Natural killer cell (primary cell): Measurements from ENCODE around the gene DYNLRB2. TPM values are rescaled to one million over a fixed set of nuclear protein-coding genes. Genes with fewer than 3 reads are reported as not detected.

ENCODE experiments used
- ATAC-seq, 3 donors: fragments of 150-1000 bp in 2 of 3; fragments of 200-7000 bp in 1 of 3; cut with Tn5 transposase; 1 replicate in 1 of 3; 2 replicates in 2 of 3; pipeline ENCODE4 v1.10.0; 2021; ENCODE audit warnings: mild to moderate bottlenecking in 2 of 3, moderate library complexity in 2 of 3
- DNase-seq, 2 donors: peaks; one replicate each; pipeline versions ENCODE4 v3.0.0 to v3.0.0-alpha.2; 2013 to 2021; ENCODE audit warnings: mixed read lengths in 1 of 2
- H3K27ac ChIP-seq: one replicate; pipeline ENCODE4 v1.5.1; 2013; ENCODE audit warnings: mild to moderate bottlenecking, low read length
- H3K27me3 ChIP-seq: one replicate; pipeline ENCODE4 v1.6.1; 2013; ENCODE audit warnings: low read length; ENCODE audit not compliant: control insufficient read depth, insufficient read depth
- H3K36me3 ChIP-seq: one replicate; pipeline ENCODE4 v1.6.1; 2013; ENCODE audit warnings: low read length; ENCODE audit not compliant: control insufficient read depth, insufficient read depth
- H3K4me1 ChIP-seq: one replicate; pipeline ENCODE4 v1.6.1; 2013; ENCODE audit warnings: low read length; ENCODE audit not compliant: control insufficient read depth, insufficient read depth
- H3K4me3 ChIP-seq: one replicate; pipeline ENCODE4 v1.5.1; 2013; ENCODE audit warnings: low read length
- H3K9me3 ChIP-seq: one replicate; pipeline ENCODE4 v1.6.1; 2013; ENCODE audit warnings: low read length; ENCODE audit not compliant: control insufficient read depth, insufficient read depth
- H3K27ac Mint-ChIP-seq, 2 donors: one replicate each; pipeline ENCODE4 v1.8.0; 2022; ENCODE audit warnings: mild to moderate bottlenecking in 2 of 2, mixed read lengths in 2 of 2, moderate library complexity in 1 of 2
- H3K27me3 Mint-ChIP-seq, 2 donors: one replicate each; pipeline ENCODE4 v1.8.0; 2022; ENCODE audit warnings: low read depth in 2 of 2, mixed read lengths in 2 of 2
- H3K36me3 Mint-ChIP-seq: one replicate; pipeline ENCODE4 v1.8.0; 2022; ENCODE audit warnings: mixed read lengths
- H3K4me1 Mint-ChIP-seq, 2 donors: one replicate each; pipeline ENCODE4 v1.8.0; 2022; ENCODE audit warnings: mixed read lengths in 2 of 2
- H3K4me3 Mint-ChIP-seq: one replicate; pipeline ENCODE4 v1.8.0; 2022; ENCODE audit warnings: mild to moderate bottlenecking, moderate library complexity, mixed read lengths
- H3K9me3 Mint-ChIP-seq, 2 donors: one replicate each; pipeline ENCODE4 v1.8.0; 2022; ENCODE audit warnings: mixed read lengths in 2 of 2
- WGBS: methylation state at CpG from one replicate; pipeline ENCODE4 v1.1.7; 2013; ENCODE audit warnings: missing lambda C conversion rate; ENCODE audit not compliant: insufficient coverage; 5-methylcytosine and 5-hydroxymethylcytosine counted together
- intact Hi-C: fragments of 100-400 bp; cut with micrococcal nuclease; formaldehyde crosslinking; loops from one replicate; pipeline ENCODE4 v1.14.2; 2022
- total RNA-seq, 4 donors: library from RNA; stranded (reverse); fragments of 120-200 nt in 1 of 4; gene quantifications; one replicate each; pipeline versions ENCODE4 v1.2.3 to v1.2.4, GENCODE V29; 2013 to 2022
- TF ChIP-seq, protein P1 (sequence below): fragments of 200-600 bp; IDR thresholded peaks from one replicate; pipeline ENCODE4 v1.8.0; 2022; ENCODE audit warnings: antibody characterized with exemption

Gene DYNLRB2
- total RNA-seq, 3 donors from 2014 or later (not counting 1 experiment from before 2014, with no cell fraction given) = not detected

DNA sequence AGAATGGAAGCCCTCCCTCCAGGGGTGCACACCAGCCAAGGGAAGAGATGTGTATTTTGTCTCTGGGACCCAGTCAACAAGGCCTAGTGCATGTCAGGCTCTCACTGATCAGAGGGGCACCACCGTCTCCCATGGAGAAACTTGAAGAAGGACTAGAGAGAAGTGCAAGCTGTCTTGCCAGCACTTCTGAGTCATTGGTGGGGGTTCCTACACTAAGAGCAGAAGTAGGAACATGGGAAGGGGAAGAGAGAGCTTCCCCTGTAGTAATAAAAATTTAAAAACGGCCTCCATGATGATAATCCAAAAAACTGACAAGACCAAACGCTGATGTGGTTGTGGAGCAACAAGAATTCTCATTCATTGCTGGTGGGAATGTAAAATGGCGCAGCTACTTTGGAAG lies 46.3 kb downstream of the DYNLRB2 start:
- H3K36me3 Mint-ChIP-seq = no peaks in the 10 kb centered on the region
- 94% methylated on average over 4 of the region's 4 CpGs for WGBS
- H3K4me1 Mint-ChIP-seq = peaks cover 8% of the 10 kb centered on the region in 2 donors
- no peak overlapping the region for H3K4me3 Mint-ChIP-seq
- H3K9me3 ChIP-seq = no peaks in the 10 kb centered on the region
- ATAC-seq (no peak), DNase-seq (no peak)
- H3K27me3 Mint-ChIP-seq = peaks cover 16 to 23% of the 10 kb centered on the region in 2 donors
- intact Hi-C loops = no loop called here
- no peaks in the 10 kb centered on the region for H3K27me3 ChIP-seq
- no peak overlapping the region for H3K27ac ChIP-seq
- no peaks in the 10 kb centered on the region for H3K36me3 ChIP-seq
- H3K4me3 ChIP-seq = no peak overlapping the region
- TF ChIP-seq, protein P1, sequence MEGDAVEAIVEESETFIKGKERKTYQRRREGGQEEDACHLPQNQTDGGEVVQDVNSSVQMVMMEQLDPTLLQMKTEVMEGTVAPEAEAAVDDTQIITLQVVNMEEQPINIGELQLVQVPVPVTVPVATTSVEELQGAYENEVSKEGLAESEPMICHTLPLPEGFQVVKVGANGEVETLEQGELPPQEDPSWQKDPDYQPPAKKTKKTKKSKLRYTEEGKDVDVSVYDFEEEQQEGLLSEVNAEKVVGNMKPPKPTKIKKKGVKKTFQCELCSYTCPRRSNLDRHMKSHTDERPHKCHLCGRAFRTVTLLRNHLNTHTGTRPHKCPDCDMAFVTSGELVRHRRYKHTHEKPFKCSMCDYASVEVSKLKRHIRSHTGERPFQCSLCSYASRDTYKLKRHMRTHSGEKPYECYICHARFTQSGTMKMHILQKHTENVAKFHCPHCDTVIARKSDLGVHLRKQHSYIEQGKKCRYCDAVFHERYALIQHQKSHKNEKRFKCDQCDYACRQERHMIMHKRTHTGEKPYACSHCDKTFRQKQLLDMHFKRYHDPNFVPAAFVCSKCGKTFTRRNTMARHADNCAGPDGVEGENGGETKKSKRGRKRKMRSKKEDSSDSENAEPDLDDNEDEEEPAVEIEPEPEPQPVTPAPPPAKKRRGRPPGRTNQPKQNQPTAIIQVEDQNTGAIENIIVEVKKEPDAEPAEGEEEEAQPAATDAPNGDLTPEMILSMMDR = no peak
- peaks cover 11% of the 10 kb centered on the region for H3K4me1 ChIP-seq
- H3K27ac Mint-ChIP-seq = no peak overlapping the region
- H3K9me3 Mint-ChIP-seq = no peaks in the 10 kb centered on the region

DNA sequence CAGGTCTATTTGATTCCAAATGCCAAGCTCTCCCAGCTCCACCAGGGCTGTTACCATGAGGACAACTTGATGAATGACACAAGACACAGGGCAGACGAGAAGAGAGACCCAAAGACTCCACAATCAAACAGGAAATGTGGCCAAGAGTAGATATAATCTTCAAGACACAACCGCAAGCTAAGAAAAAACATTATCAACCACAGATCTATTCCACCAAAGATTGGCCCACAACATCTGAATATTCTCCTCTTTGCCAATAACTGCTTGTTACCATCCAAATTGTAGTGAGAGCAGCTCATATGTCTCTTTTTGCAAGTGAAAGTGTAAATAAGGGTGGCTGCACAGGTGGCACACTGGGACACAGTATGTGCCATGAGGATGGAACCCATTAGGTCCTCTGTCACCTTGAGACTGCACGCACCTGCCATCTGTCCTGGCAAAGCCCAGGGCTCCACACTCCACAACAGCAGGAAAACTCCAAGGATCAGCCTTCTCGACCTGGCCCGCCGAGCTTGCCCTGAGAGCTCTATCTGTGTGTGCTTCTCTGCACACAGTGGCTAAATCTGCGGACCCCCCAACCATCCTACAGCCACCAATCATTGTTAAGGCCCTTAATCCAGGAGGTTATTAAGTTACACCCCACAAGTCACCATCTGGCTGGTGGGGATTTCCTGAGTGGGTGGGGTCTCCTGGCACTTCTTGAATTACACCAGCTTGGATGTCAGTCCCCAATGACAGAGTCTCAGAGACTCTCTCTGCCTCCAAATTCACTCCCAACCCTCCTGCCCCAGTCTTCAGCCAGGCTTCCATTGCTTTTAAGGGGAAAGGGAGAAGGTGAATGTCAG lies 50.5 kb downstream of the DYNLRB2 start:
- no peaks in the 10 kb centered on the region for H3K9me3 ChIP-seq
- Mint-ChIP-seq H3K36me3 (no peaks in the 10 kb centered on the region), H3K4me1 (peaks cover 8% of the 10 kb centered on the region in 2 donors), H3K4me3 (peak overlapping the region; percentile 2), H3K9me3 (peaks cover 4 to 5% of the 10 kb centered on the region in 2 donors), H3K27ac (no peak overlapping the region), H3K27me3 (peaks cover 23 to 34% of the 10 kb centered on the region in 2 donors)
- ATAC-seq (peak in 2 of 3 donors; percentile 62 to 71), DNase-seq (peak in 1 of 2 donors; percentile 77)
- TF ChIP-seq, protein P1 = no peak
- H3K36me3 ChIP-seq = no peaks in the 10 kb centered on the region
- intact Hi-C loops = no loop called here
- H3K4me3 ChIP-seq = no peak overlapping the region
- H3K4me1 ChIP-seq = peaks cover 11% of the 10 kb centered on the region
- 45% methylated on average over 6 of the region's 7 CpGs for WGBS
- no peaks in the 10 kb centered on the region for H3K27me3 ChIP-seq
- no peak overlapping the region for H3K27ac ChIP-seq

DNA sequence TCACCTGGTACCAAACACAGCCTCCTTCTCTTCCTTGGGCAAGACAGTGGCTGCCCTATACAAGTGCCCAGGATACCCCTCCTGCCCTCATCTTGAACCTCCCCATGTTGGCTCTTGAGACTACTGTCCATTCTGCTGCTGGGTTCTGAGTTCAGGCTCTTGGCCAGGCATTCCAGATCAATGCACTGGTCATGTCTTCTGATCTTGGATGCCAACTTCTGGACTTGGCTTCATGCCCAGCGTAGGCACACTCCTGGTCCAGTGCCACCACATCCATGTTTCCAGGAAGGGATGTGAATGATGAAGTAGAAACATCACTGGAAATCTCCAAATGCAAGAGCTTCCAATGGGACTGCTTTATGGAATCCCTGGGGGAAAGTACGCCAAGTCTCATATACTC lies 51.5 kb downstream of the DYNLRB2 start:
- ATAC-seq (no peak), DNase-seq (no peak)
- Mint-ChIP-seq H3K9me3 (peaks cover 5 to 12% of the 10 kb centered on the region in 2 donors), H3K36me3 (no peaks in the 10 kb centered on the region), H3K27ac (no peak overlapping the region), H3K4me3 (no peak overlapping the region), H3K27me3 (peaks cover 26 to 29% of the 10 kb centered on the region in 2 donors), H3K4me1 (peaks cover 8% of the 10 kb centered on the region in 2 donors)
- 100% methylated on average over 2 of the region's 2 CpGs for WGBS
- TF ChIP-seq, protein P1 = no peak
- Histone ChIP-seq H3K4me1 (peaks cover 11% of the 10 kb centered on the region), H3K27me3 (no peaks in the 10 kb centered on the region), H3K4me3 (no peak overlapping the region), H3K9me3 (no peaks in the 10 kb centered on the region), H3K36me3 (no peaks in the 10 kb centered on the region), H3K27ac (no peak overlapping the region)
- intact Hi-C loops = no loop called here
